Panc1 (cell line): Measurements from ENCODE around the gene ATP2A2. TPM values are rescaled to one million over a fixed set of nuclear protein-coding genes. Genes with fewer than 3 reads are reported as not detected.

Experiments
- ATAC-seq: fragments of 200-7000 bp; cut with Tn5 transposase; 2 replicates; pipeline ENCODE4 v1.9.1; 2020; ENCODE audit warnings: mild to moderate bottlenecking, moderate library complexity
- BruUV-seq: library from RNA; stranded (reverse); fragments of 400-500 nt; replicated peaks from 2 replicates; lab custom pipeline; 2021; lab: Mats Ljungman, UMichigan
- CTCF ChIA-PET: fragments of 300-600 bp; sonication (Branson Sonifier 250); formaldehyde crosslinking; loops from one replicate; lab custom pipeline; 2022; ENCODE audit warnings: antibody characterized with exemption; lab: Charles Lee
- POLR2A ChIA-PET: fragments of 300-600 bp; sonication (Branson Sonifier 250); formaldehyde crosslinking; loops from one replicate; lab custom pipeline; 2022; ENCODE audit warnings: antibody characterized with exemption; lab: Charles Lee
- DNase-seq: peaks from one replicate; pipeline ENCODE4 v3.0.0-alpha.2; 2010; ENCODE audit warnings: low read depth, low spot score
- H3K27ac ChIP-seq: 2 replicates; pipeline ENCODE4 v1.5.1; 2011; ENCODE audit warnings: mild to moderate bottlenecking, low read length, inconsistent platforms
- H3K27me3 ChIP-seq: fragments of 200-500 bp; sonication (Bioruptor generic); 2 replicates; pipeline ENCODE4 v1.6.0; 2014; ENCODE audit warnings: low read length, inconsistent platforms; ENCODE audit not compliant: control insufficient read depth, insufficient read depth
- H3K36me3 ChIP-seq: fragments of 200-500 bp; sonication (Bioruptor generic); 2 replicates; pipeline ENCODE4 v1.5.1; 2014; ENCODE audit warnings: inconsistent platforms, mild to moderate bottlenecking, low read length, moderate library complexity; ENCODE audit not compliant: control insufficient read depth, insufficient read depth
- H3K4me1 ChIP-seq: 2 replicates; pipeline ENCODE4 v1.5.1; 2011; ENCODE audit warnings: inconsistent platforms, mild to moderate bottlenecking, low read length, moderate library complexity; ENCODE audit not compliant: control insufficient read depth, insufficient read depth
- H3K4me3 ChIP-seq, 2 experiments: 2 replicates each; pipeline ENCODE4 v1.5.1; 2011 to 2012; ENCODE audit warnings: low read depth in 2 of 2, low read length in 2 of 2, mild to moderate bottlenecking in 2 of 2, inconsistent platforms in 1 of 2, moderate library complexity in 1 of 2
- H3K9me3 ChIP-seq: fragments of 200-500 bp; sonication (Bioruptor generic); 2 replicates; pipeline ENCODE4 v1.5.1; 2014; ENCODE audit warnings: low read depth, mild to moderate bottlenecking, inconsistent platforms, low read length, moderate library complexity; ENCODE audit not compliant: control insufficient read depth, insufficient read depth
- CTCF ChIP-seq: fragments of 450-650 bp; IDR thresholded peaks from 2 replicates; pipeline ENCODE4 v1.5.1; 2017; ENCODE audit warnings: mild to moderate bottlenecking
- POLR2AphosphoS5 ChIP-seq: IDR thresholded peaks from 2 replicates; pipeline ENCODE4 v1.6.1; 2012; ENCODE audit warnings: mild to moderate bottlenecking, low read depth, low read length, moderate library complexity
- REST ChIP-seq, 2 experiments: IDR thresholded peaks; 2 replicates each; pipeline ENCODE4 v1.6.1; 2011 to 2012; ENCODE audit warnings: low read depth in 2 of 2, control low read depth in 1 of 2, low read length in 1 of 2, mild to moderate bottlenecking in 1 of 2, moderate library complexity in 1 of 2; ENCODE audit not compliant: insufficient read depth in 1 of 2
- SIN3A ChIP-seq: IDR thresholded peaks from 2 replicates; pipeline ENCODE4 v1.6.1; 2012; ENCODE audit warnings: low read depth, mild to moderate bottlenecking, low read length, moderate library complexity, borderline replicate concordance; ENCODE audit not compliant: insufficient read depth
- TCF7L2 ChIP-seq: IDR thresholded peaks from 2 replicates; pipeline ENCODE4 v1.6.1; 2011; ENCODE audit warnings: mild to moderate bottlenecking, low read depth, low read length, inconsistent platforms
- in situ Hi-C: cut with HindIII; loops from 2 replicates; pipeline ENCODE4 v1.10.0; 2016; ENCODE audit warnings: low sequenced_read_pairs, low pct_unique_long_range_greater_than_20kb
- intact Hi-C: fragments of 100-400 bp; cut with micrococcal nuclease; formaldehyde crosslinking; loops from one replicate; pipeline ENCODE4 v1.10.0; 2022; ENCODE audit not compliant: unreplicated experiment
- total RNA-seq: library from RNA; stranded (reverse); gene quantifications from one replicate; pipeline ENCODE4 v1.2.1, GENCODE V29; 2021; ENCODE audit not compliant: unreplicated experiment

Gene ATP2A2
- total RNA-seq, 1 experiment from 2014 or later: 286 TPM

- ATAC-seq (no peak), DNase-seq (no peak)
- in situ Hi-C loops (no loop called here), intact Hi-C loops (loop anchor here (10.0 kb wide), 1 partner anchor 178 kb away; no protein-coding TSS in a partner anchor)
- Histone ChIP-seq H3K9me3 (no peaks in the 10 kb centered on the region), H3K36me3 (peaks cover 27% of the 10 kb centered on the region), H3K4me3 (peak overlapping the region; percentile 85 to 88), H3K27ac (peak overlapping the region; percentile 79), H3K4me1 (peaks cover 35% of the 10 kb centered on the region), H3K27me3 (no peaks in the 10 kb centered on the region)
- TF ChIP-seq TCF7L2 (no peak), CTCF (no peak), POLR2AphosphoS5 (no peak), SIN3A (0 out of 2 replicates have a peak, but pooled peaks have one; percentile 72)
- CTCF ChIA-PET: no interaction called here
- BruUV-seq: TSS peak; percentile 62
- POLR2A ChIA-PET: no interaction called here
Observed at GRCh38 chr12:110282956-110283817, 2.1 kb downstream of the ATP2A2 start.

- intact Hi-C loops: loop anchor here (10.0 kb wide), 1 partner anchor 180 kb away; no protein-coding TSS in a partner anchor
Observed at GRCh38 chr12:110284597-110284996, 3.5 kb downstream of the ATP2A2 start.

More at GRCh38 chr12:110284597-110284996, 3.5 kb downstream of the ATP2A2 start:
- ChIA-PET CTCF (no interaction called here), POLR2A (no interaction called here)
- H3K4me3 ChIP-seq: peak overlapping the region; percentile 21 to 88; a peak in 3 of 4 replicates
- ATAC-seq: no peak
- no peaks in the 10 kb centered on the region for H3K9me3 ChIP-seq
- TF ChIP-seq CTCF: no peak
- no peak for TF ChIP-seq POLR2AphosphoS5
- no peak for TF ChIP-seq SIN3A
- no peak for TF ChIP-seq REST (IDR thresholded peaks at IDR 0.05; ENCODE audit: insufficient read depth in 1 of 2, low read depth in 2 of 2, low read length in 1 of 2)
- no peak for TF ChIP-seq TCF7L2
- no peaks in the 10 kb centered on the region for H3K27me3 ChIP-seq
- no peak for DNase-seq
- H3K36me3 ChIP-seq: peaks cover 30% of the 10 kb centered on the region
- no peak overlapping the region for H3K27ac ChIP-seq
- BruUV-seq: no TSS peak
- H3K4me1 ChIP-seq: peaks cover 45% of the 10 kb centered on the region
- in situ Hi-C loops: no loop called here
